Neural cell (in vitro differentiated cells): ENCODE measurements around the gene SCN1A. TPM values are rescaled to one million over a fixed set of nuclear protein-coding genes. Genes with fewer than 3 reads are reported as not detected.

ENCODE experiments used
- H2AFZ ChIP-seq: fragments of 200-600, 300-800 bp; sonication (generic), shearing (Covaris generic); 2 replicates; pipeline ENCODE4 v1.6.0; 2014; ENCODE audit warnings: low read depth, mild to moderate bottlenecking, antibody characterized with exemption, low read length, moderate library complexity
- H3F3A ChIP-seq: fragments of 200-600 bp; shearing (Covaris generic); 2 replicates; pipeline ENCODE4 v1.6.1; 2016; ENCODE audit warnings: mild to moderate bottlenecking, moderate library complexity, mixed read lengths, antibody characterized with exemption, low read length; ENCODE audit not compliant: insufficient read depth, poor library complexity, severe bottlenecking
- H3K27ac ChIP-seq: fragments of 200-600, 300-800 bp; sonication (generic), shearing (Covaris generic); 2 replicates; pipeline ENCODE4 v1.5.1; 2014; ENCODE audit warnings: mild to moderate bottlenecking, low read length, moderate library complexity
- H3K27me3 ChIP-seq: fragments of 300-800, 200-600 bp; sonication (generic), shearing (Covaris generic); 2 replicates; pipeline ENCODE4 v1.6.0; 2014; ENCODE audit warnings: mild to moderate bottlenecking, low read depth, low read length, moderate library complexity; ENCODE audit not compliant: insufficient read depth
- H3K36me3 ChIP-seq: fragments of 300-800, 200-600 bp; sonication (generic), shearing (Covaris generic); 2 replicates; pipeline ENCODE4 v1.5.1; 2014; ENCODE audit warnings: mild to moderate bottlenecking, antibody characterized with exemption, low read length, moderate library complexity; ENCODE audit not compliant: insufficient read depth
- H3K4me2 ChIP-seq: fragments of 300-800, 200-600 bp; sonication (generic), shearing (Covaris generic); 2 replicates; pipeline ENCODE4 v1.6.0; 2014; ENCODE audit warnings: mild to moderate bottlenecking, low read length
- H3K4me3 ChIP-seq: fragments of 300-800, 200-600 bp; sonication (generic), shearing (Covaris generic); 2 replicates; pipeline ENCODE4 v1.5.1; 2014; ENCODE audit warnings: mild to moderate bottlenecking, low read length, moderate library complexity
- H3K79me2 ChIP-seq: fragments of 200-600 bp; shearing (Covaris generic); replicated peaks from 2 replicates; pipeline ENCODE4 v1.6.0; 2014; ENCODE audit warnings: mild to moderate bottlenecking, low read length, moderate library complexity; ENCODE audit not compliant: insufficient read depth
- H3K9ac ChIP-seq: fragments of 300-800, 200-600 bp; sonication (generic), shearing (Covaris generic); 2 replicates; pipeline ENCODE4 v1.6.1; 2016; ENCODE audit warnings: mild to moderate bottlenecking, low read length, mixed read lengths
- H3K9me2 ChIP-seq: fragments of 200-600 bp; shearing (Covaris generic); 2 replicates; pipeline ENCODE4 v1.6.1; 2016; ENCODE audit warnings: mild to moderate bottlenecking, low read length, mixed read lengths; ENCODE audit not compliant: insufficient read depth
- H3K9me3 ChIP-seq: fragments of 200-600, 300-800 bp; sonication (generic), shearing (Covaris generic); 2 replicates; pipeline ENCODE4 v1.6.1; 2016; ENCODE audit warnings: mild to moderate bottlenecking, mixed run types, low read length, moderate library complexity, mixed read lengths
- H4K20me1 ChIP-seq: fragments of 200-600 bp; shearing (Covaris generic); 2 replicates; pipeline ENCODE4 v1.6.1; 2016; ENCODE audit warnings: mild to moderate bottlenecking, mixed run types; ENCODE audit not compliant: insufficient read depth
- EP300 ChIP-seq: fragments of 450-650 bp; conservative IDR thresholded peaks from 2 replicates; pipeline ENCODE4 v1.6.1; 2014; ENCODE audit warnings: antibody characterized with exemption, mild to moderate bottlenecking, moderate library complexity; ENCODE audit not compliant: poor library complexity, severe bottlenecking
- EZH2 ChIP-seq: fragments of 200-600, 300-800 bp; shearing (Covaris generic), sonication (generic); IDR thresholded peaks from 2 replicates; pipeline ENCODE4 v1.6.1; 2014; ENCODE audit warnings: antibody characterized with exemption, low read length, borderline replicate concordance, mild to moderate bottlenecking; ENCODE audit not compliant: insufficient read depth, poor library complexity, severe bottlenecking
- MXI1 ChIP-seq: fragments of 450-650 bp; conservative IDR thresholded peaks from 2 replicates; pipeline ENCODE4 v1.6.1; 2014; ENCODE audit warnings: antibody characterized with exemption, mild to moderate bottlenecking; ENCODE audit not compliant: poor library complexity, severe bottlenecking
- POLR2AphosphoS5 ChIP-seq: IDR thresholded peaks from 2 replicates; pipeline ENCODE4 v1.6.1; 2012
- RAD21 ChIP-seq: fragments of 450-650 bp; conservative IDR thresholded peaks from 2 replicates; pipeline ENCODE4 v1.6.1; 2014; ENCODE audit warnings: antibody characterized with exemption, mild to moderate bottlenecking, moderate library complexity
- SMC3 ChIP-seq: fragments of 450-650 bp; conservative IDR thresholded peaks from 2 replicates; pipeline ENCODE4 v1.6.1; 2014; ENCODE audit warnings: antibody characterized with exemption, mild to moderate bottlenecking, moderate library complexity; ENCODE audit not compliant: poor library complexity
- TAF1 ChIP-seq: IDR thresholded peaks from 2 replicates; pipeline ENCODE4 v1.6.1; 2012; ENCODE audit warnings: low read depth
- polyA plus RNA-seq: library from polyadenylated mRNA; depleted of rRNA; stranded (reverse); fragments of >200 nt; gene quantifications from 2 replicates; pipeline ENCODE4 v1.2.3, GENCODE V29; 2014
- TF ChIP-seq, protein P1 (sequence below): IDR thresholded peaks from 2 replicates; pipeline ENCODE4 v1.6.1; 2012; ENCODE audit warnings: borderline replicate concordance
- TF ChIP-seq, protein P2 (sequence below): fragments of 450-650 bp; IDR thresholded peaks from 2 replicates; pipeline ENCODE4 v1.5.1; 2014; ENCODE audit warnings: antibody characterized with exemption, mild to moderate bottlenecking, moderate library complexity; ENCODE audit not compliant: poor library complexity, severe bottlenecking

Gene SCN1A
- polyA plus RNA-seq, 1 donor from 2014 or later, result 1.0 TPM

- no peaks in the 10 kb centered on the region for H3K9me3 ChIP-seq
- no peaks in the 10 kb centered on the region for H3K27me3 ChIP-seq
- H2AFZ ChIP-seq, result no peak overlapping the region
- TF ChIP-seq TAF1, result no peak
- TF ChIP-seq, protein P1, sequence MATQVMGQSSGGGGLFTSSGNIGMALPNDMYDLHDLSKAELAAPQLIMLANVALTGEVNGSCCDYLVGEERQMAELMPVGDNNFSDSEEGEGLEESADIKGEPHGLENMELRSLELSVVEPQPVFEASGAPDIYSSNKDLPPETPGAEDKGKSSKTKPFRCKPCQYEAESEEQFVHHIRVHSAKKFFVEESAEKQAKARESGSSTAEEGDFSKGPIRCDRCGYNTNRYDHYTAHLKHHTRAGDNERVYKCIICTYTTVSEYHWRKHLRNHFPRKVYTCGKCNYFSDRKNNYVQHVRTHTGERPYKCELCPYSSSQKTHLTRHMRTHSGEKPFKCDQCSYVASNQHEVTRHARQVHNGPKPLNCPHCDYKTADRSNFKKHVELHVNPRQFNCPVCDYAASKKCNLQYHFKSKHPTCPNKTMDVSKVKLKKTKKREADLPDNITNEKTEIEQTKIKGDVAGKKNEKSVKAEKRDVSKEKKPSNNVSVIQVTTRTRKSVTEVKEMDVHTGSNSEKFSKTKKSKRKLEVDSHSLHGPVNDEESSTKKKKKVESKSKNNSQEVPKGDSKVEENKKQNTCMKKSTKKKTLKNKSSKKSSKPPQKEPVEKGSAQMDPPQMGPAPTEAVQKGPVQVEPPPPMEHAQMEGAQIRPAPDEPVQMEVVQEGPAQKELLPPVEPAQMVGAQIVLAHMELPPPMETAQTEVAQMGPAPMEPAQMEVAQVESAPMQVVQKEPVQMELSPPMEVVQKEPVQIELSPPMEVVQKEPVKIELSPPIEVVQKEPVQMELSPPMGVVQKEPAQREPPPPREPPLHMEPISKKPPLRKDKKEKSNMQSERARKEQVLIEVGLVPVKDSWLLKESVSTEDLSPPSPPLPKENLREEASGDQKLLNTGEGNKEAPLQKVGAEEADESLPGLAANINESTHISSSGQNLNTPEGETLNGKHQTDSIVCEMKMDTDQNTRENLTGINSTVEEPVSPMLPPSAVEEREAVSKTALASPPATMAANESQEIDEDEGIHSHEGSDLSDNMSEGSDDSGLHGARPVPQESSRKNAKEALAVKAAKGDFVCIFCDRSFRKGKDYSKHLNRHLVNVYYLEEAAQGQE, result no peak
- TF ChIP-seq POLR2AphosphoS5, result no peak
- no peak for TF ChIP-seq EP300
- TF ChIP-seq SMC3, result no peak
- TF ChIP-seq RAD21, result no peak
- TF ChIP-seq, protein P2, sequence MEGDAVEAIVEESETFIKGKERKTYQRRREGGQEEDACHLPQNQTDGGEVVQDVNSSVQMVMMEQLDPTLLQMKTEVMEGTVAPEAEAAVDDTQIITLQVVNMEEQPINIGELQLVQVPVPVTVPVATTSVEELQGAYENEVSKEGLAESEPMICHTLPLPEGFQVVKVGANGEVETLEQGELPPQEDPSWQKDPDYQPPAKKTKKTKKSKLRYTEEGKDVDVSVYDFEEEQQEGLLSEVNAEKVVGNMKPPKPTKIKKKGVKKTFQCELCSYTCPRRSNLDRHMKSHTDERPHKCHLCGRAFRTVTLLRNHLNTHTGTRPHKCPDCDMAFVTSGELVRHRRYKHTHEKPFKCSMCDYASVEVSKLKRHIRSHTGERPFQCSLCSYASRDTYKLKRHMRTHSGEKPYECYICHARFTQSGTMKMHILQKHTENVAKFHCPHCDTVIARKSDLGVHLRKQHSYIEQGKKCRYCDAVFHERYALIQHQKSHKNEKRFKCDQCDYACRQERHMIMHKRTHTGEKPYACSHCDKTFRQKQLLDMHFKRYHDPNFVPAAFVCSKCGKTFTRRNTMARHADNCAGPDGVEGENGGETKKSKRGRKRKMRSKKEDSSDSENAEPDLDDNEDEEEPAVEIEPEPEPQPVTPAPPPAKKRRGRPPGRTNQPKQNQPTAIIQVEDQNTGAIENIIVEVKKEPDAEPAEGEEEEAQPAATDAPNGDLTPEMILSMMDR, result no peak
- TF ChIP-seq EZH2, result no peak
- no peak for TF ChIP-seq MXI1
- no peak overlapping the region for H3K27ac ChIP-seq
- no peak overlapping the region for H3K9ac ChIP-seq
- H3K36me3 ChIP-seq, result no peaks in the 10 kb centered on the region
- no peaks in the 10 kb centered on the region for H3K9me2 ChIP-seq
- H4K20me1 ChIP-seq, result no peaks in the 10 kb centered on the region
- peak overlapping the region; percentile 91 for H3K4me2 ChIP-seq
- H3K4me3 ChIP-seq, result peak overlapping the region; percentile 82
- no peaks in the 10 kb centered on the region for H3F3A ChIP-seq
- H3K79me2 ChIP-seq, result peaks cover 45% of the 10 kb centered on the region
Measured at GRCh38 chr2:165952085-165952484, 175.7 kb downstream of the SCN1A start.

DNA sequence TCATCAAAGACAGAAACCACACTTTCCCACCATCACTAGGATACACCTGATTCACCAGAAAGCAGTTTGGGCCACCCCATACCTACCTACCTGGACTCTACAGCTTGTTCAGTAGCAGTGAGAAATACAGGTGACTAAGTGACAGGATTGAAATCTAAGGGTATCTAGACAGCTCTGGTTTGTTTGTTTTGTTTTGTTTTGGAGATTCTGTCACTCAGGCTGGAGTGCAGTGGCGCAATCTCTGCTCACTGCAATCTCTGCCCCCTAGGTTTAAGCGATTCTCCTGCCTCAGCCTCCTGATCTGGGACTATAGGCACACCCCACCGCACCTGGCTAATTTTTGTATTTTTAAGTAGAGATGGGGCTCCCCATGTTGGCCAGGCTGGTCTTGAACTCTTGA lies 177.4 kb downstream of the SCN1A start:
- Histone ChIP-seq H3K9me2 (no peaks in the 10 kb centered on the region), H4K20me1 (no peaks in the 10 kb centered on the region), H3F3A (no peaks in the 10 kb centered on the region), H3K27me3 (no peaks in the 10 kb centered on the region), H3K79me2 (peaks cover 45% of the 10 kb centered on the region), H3K36me3 (no peaks in the 10 kb centered on the region), H3K27ac (no peak overlapping the region), H3K4me2 (no peak overlapping the region), H3K4me3 (no peak overlapping the region), H3K9ac (no peak overlapping the region), H3K9me3 (no peaks in the 10 kb centered on the region), H2AFZ (no peak overlapping the region)
- TF ChIP-seq EZH2, result no peak
- TF ChIP-seq TAF1, result no peak
- no peak for TF ChIP-seq SMC3
- TF ChIP-seq RAD21, result no peak
- TF ChIP-seq, protein P1, result no peak
- no peak for TF ChIP-seq EP300
- no peak for TF ChIP-seq MXI1
- TF ChIP-seq, protein P2, result no peak
- TF ChIP-seq POLR2AphosphoS5, result no peak
